CMK (cell line): ENCODE data around the gene EIF3D.

ENCODE experiments used
- DNase-seq: peaks from one replicate; pipeline ENCODE4 v3.0.0-alpha.2; 2010; ENCODE audit warnings: low read depth

The EIF3D gene

GRCh38 chr22:36465232-36466021, 63.5 kb downstream of the EIF3D start:
- no peak for DNase-seq

- no peak for DNase-seq
Observed at GRCh38 chr22:36464715-36465231, 64.2 kb downstream of the EIF3D start.

DNA sequence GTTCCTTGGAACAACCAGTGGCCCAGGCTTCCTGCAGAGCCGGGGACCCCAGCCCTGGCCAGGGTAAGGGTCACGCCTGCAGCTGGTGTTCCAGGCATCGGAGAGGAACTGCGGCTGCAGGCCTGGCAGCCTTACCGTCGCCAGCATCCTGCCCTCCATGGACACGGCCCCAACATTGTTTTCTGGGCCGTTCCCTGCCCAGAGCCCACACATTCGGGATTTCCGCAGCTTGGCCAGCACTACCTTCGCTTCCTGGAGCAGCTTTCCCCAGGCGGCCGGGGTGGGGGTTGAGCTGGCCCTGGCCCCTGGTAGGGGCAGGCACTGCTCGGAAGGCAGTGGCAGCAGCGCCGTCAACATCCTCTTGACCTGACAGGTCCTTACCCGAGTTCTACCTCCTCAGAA, 65.2 kb downstream of the EIF3D start:
- no peak for DNase-seq

GRCh38 chr22:36461665-36462649, 67.0 kb downstream of the EIF3D start:
- DNase-seq: no peak
